Measurements from ENCODE around the gene CSTPP1.
"Not testable (repeated sequence)": the region's sequence is repeated elsewhere in the genome, so short reads cannot be mapped to it uniquely, and the experiment has no call there.

Gene CSTPP1

DNA sequence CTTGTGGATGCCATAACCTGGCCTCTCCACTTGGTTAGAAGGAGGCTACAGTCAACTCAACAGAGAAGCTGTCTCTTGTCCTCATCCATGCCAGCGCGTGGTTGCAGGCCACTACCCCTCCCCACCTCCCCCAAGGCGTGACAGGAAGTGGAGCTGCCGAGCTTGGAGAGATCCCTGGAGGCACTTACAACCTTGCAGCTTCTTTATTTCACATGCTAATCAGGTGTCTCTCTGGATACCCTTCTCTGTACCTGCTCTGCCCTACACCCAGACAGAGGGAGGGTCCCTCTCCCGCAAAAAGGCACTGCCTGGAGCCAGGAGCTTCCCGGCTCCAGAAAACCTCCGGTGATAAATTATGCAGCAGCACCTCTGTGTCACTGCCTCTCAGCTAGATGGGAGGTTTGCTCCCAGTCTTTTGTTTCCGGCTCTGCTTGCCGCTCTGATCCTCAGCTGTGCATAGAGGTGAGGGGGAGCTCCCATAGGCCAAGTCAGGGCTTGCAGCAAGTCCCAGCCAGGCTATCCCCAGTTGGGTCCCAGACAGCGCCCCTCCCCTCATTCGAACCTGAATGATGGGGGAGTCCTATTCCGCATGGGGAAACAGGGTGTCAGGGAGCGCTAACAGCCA is 23.9 kb upstream of the CSTPP1 start:
- no peak for DNase-seq (ENCODE audit: low spot score)

DNA sequence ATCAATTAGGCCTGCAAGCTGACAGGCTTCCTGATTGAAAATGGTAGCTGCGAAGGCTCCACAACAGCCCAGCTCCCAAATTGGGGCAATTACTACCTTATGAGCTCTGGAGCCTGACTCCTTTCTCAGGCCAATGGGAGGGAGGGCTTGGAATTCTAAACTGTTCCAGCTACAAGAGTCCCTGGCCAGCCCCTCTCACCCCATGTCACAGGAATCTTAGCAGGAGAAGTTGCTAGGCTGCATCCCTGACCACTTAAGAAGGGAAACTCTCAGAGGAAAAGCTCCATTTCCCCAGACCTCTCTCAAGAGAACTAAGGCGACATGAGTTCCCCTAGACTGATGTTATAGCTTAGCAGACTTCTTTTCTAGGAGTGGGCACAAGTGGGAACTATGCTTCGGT is 23.1 kb upstream of the CSTPP1 start:
- no peak for DNase-seq (ENCODE audit: low spot score)

DNA sequence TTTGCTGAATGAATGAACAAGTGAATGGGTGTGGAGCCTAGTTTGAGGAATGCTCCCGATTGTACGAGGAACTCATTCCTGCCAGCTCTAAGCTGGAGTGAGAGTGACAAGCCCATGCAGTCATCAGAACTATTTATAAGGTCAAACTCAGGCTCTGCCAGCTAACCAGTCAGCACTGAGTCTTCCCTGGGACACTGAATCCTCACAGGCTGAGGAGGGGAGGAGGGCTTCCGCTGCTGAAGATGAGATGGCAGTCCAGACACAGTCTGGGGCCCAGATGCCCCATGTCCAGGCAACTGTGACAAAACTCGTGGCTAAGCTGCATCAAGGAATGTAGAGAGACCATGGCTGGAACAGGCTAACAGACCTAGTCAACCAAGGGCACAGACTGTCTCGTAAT is 22.2 kb upstream of the CSTPP1 start:
- peak; percentile 77 for DNase-seq (ENCODE audit: low spot score)

GRCh38 chr11:46914910-46915309 is 21.7 kb upstream of the CSTPP1 start:
- DNase-seq (ENCODE audit: low spot score), result no peak

GRCh38 chr11:46916286-46917108 is 20.1 kb upstream of the CSTPP1 start:
- peak; percentile 83 for DNase-seq (ENCODE audit: low spot score)

GRCh38 chr11:46917109-46917761 is 19.3 kb upstream of the CSTPP1 start:
- no peak for DNase-seq (ENCODE audit: low spot score)

- no peak for DNase-seq (ENCODE audit: low spot score)
Measured at GRCh38 chr11:46917762-46918082, 18.8 kb upstream of the CSTPP1 start.

GRCh38 chr11:46918083-46918787 is 18.3 kb upstream of the CSTPP1 start, which contains the start of gene LRP4:
Gene LRP4, minus strand, starts transcription at chr11:46918550. Its CDS starts 171 bp downstream, at chr11:46918379.
- peak; percentile 57 for DNase-seq (ENCODE audit: low spot score)

DNA sequence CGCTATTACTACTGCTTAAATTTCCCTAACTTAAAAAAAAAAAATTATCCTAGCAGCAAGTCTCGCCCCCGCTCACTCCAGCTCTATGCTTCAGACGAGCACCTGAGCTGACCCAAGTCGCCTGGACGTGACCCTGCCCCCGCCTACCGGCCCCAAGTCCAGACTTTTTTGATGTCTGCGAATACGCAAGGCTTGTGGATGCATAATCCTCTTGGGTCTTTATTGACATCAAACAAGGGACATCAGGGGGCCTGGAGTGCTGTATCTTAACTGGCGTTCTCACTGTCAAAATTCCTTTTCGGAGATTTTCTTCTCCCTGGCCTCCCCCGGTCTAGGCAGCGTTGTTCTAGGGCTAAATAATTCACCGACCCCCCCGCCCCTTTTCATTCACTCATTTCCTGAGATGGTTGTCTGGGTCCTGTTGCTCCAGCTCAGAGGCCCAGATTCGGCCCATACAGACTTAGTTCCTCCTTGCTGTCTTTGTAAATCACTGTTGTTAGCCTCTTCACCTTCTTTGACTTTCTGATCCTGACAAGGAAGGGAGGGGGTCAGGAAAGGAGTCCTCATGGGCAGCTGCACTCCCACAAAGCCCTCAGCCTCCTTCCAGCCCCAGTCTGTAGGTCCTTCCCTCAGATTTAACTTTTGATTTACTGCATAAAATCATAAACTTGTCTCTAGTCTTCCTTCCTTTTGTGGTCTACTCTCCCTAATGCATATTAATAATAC is 17.6 kb upstream of the CSTPP1 start:
- no peak for DNase-seq (ENCODE audit: low spot score)

- peak; percentile 93 for DNase-seq (ENCODE audit: low spot score)
Measured at GRCh38 chr11:46920755-46921154, 15.8 kb upstream of the CSTPP1 start.

GRCh38 chr11:46927928-46928327 is 8.6 kb upstream of the CSTPP1 start:
- DNase-seq (ENCODE audit: low spot score), result not testable (repeated sequence)

GRCh38 chr11:46928701-46929100 is 7.9 kb upstream of the CSTPP1 start:
- not testable (repeated sequence) for DNase-seq (ENCODE audit: low spot score)

DNA sequence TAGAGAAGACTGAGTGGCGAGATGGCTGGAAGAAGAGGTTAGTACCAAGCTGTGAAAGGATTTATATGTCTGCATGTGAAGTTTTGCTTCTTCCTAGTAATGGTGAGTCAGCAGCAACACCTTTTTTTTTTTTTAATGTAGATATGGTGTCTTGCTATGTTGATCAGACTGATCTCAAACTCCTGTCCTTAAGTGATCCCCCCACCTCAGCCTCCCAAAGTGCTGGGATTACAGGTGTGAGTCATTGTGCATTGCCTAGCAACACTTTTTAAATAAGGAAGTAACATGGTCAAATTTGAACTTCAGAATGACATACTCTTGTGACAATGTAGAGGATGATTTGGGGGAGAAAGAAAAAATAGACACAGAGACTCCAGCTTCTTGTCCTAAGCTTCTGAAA is 6.5 kb upstream of the CSTPP1 start:
- DNase-seq (ENCODE audit: low spot score), result no peak

DNA sequence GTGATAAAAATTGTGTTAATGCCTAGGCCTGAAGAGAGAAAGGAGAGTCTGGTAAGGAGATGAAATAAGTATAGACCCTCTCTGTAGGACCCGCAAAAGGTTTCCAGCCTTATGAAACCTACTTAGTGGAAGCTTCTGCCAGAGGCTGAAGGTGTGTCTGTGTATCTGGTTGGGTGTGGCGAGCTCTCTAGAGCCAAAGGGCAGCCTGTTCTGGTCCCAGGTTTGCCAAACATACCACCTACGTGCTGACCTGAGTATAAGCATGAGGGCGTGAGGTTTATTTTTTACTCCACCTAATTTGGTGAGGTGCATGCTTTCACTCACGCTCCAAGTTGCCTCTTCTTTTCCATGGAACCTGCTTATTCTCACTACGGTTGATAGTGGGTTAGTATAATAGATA is 5.6 kb downstream of the CSTPP1 start:
- DNase-seq (ENCODE audit: low spot score), result no peak

DNA sequence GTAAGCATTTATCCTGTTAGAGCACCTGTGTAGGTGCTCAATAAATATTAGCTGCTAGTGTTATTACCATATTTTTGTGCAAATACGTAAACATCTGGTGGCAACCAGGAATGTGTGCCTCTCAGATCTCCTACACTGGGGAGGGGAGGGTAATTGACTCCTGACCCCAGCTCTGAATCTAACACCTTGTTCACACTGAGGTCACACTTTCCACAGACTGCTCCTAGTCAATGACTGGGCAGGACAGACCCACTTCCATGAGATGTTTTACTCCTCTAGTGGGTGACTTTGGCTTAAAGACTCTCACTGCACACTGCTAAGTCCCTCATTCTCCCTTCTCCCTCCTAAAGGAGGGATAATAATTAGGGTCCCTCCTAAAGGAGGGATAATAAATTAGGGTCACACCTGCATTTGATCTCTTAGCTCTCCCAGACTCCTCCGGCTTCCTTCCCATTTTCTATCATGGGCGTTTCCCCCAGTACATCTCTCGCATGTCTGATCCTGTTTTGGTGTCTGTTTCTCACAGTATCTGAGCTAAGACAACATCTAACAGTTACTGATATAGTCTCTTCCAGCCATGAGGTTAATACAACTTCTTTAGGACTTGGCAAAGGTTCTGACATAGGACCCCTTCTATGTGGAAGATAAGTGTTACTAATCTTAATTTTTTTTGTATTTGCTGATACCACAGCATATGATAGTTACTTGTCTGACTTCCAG is 8.0 kb downstream of the CSTPP1 start:
- no peak for DNase-seq (ENCODE audit: low spot score)

DNA sequence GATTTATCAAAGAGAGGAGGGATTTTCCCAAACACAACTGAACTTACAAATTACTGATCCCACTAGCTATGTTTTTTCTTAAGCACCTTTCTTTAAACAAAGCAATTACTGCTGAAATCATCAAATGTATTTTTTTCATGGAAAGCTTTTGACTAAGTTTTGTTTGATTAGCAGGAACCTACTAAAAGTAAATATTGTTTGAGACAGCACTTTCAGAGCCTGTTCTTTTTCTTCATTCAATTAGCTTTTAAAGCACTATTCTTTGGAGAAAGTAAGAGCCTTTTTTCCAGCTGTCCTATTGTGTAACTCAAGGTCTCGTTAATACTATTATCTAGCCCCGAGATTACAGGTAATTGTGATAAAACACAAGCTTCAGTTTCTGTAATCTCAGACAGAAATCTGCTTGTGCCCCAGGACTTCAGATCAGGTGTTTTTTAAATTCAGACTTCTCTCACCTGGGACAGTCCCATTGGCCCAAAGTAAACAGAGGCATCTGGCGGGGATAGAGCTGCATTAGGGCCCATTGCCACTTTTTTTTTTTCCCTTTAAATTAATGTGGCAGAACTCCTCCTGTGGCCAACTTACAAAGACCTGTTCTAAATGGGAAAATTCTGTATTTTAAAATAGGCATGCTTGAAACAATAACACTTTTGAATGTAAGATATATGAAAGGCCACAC is 11.0 kb downstream of the CSTPP1 start:
- DNase-seq (ENCODE audit: low spot score), result no peak

DNA sequence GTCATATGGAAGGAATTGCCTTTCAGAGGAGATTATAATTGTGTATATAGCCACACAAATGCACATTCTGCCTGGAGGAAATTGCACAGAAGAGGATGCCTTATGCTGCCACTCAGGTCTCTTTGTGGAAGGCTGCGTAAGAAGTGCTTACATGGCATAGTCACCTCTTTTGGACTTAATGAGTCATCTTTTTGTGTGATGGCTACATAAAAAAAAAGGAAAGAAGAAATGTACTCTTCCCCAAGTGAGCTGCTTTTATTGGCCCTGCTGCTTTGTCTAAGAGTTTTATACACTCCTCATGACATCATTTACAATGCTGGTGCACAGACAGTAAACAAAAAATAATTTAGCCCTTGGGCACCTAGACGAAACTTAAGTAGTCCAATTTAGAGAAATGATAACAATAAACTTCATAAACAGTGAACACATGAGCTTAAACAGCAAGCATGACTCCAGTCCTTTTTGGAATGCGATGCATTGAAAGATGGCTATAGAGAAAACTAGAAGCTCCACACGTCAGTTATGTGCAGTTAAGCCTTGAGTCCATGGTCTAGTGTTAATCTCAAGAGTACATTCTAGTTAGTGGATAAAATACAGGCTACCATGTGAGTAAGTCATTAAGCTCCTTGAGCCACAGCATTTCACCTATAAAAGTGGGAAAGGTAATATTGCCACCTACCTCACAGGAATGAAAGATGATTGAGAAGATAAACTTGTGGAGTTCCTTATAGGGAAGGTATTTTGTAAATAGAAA is 12.0 kb downstream of the CSTPP1 start:
- DNase-seq (ENCODE audit: low spot score), result peak; percentile 54

GRCh38 chr11:46949297-46949696 is 12.7 kb downstream of the CSTPP1 start:
- no peak for DNase-seq (ENCODE audit: low spot score)

DNA sequence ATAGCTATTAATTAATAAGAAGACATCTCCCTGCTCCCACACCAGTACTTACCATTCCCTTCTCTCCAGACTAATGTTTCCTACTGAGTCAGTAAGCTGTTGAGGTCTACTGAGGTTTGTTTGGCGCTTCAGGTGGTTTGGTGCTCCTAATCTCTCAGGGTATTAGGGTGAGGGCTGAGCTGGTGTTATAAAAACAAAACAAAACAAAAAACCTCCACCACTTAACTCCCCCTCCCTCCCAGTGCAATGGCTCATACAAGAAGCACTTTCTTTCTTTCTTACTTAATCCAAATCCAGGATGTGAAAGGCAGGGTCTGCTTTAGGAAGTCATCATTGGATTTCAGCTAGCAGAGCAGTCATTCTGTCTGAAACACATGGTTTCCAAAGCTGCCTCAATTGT is 15.3 kb downstream of the CSTPP1 start:
- no peak for DNase-seq (ENCODE audit: low spot score)

DNA sequence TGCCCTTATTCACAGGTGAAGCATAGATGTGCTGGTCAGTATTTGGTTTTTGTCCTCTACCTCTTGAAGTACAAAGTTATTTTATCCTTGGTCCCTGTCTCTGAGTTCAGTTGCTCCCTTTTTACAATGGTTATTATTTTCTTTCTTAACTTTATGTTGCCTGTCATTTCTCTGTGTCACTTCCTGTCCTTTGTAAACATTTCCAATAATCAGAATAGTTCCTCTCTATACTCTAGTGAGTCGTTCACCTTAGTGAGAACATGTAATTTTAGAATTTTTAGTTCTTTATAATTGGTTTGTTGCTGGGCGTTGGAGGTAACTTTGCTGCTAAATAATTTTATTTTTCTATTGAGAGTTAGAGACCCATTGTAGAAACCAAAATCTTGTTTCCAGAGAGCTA is 16.0 kb downstream of the CSTPP1 start:
- no peak for DNase-seq (ENCODE audit: low spot score)
